ENCODE results near the gene PDZD7.

DNA sequence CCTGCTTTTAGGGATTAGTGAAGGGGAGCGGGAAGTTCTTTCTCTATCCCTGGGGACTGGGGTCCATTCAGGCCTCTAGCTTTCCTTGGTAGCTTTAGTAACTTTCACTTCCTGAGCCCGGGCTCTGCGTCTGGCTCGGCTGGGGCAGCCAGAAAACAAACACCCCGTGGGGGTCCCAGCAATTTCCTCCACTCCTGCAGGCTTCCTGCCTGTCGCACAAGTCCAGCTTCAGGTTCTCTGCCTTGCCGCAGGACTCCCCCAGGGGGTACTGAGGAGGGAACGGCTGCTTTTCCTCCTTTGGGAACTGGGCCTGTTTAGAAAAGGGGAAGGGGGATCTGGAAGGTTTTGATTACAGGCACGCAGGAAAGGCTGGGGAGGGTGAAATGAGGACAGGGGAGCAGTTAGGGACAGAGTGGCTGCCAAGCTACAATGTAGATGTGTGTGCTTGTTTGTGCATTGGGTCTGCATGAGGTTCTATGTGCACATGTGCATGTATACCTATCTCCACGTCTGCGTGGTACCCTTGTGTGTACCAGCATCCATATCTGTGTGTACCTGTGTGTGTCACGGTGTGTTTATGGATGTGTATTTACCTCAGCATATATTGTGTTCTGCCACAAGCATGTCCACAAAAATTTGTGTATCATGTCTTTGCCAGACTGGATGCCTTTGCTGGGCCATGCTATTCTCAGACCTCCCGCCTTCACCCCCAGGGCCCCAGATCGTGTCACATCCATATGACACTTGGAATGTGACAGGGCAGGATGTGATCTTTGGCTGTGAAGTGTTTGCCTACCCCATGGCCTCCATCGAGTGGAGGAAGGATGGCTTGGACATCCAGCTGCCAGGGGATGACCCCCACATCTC is 32.9 kb upstream of the PDZD7 start:
- TF ChIP-seq YY1 (IDR thresholded peaks at IDR 0.05; ENCODE audit: insufficient read depth, insufficient read length) (no peak), ZNF274 (IDR thresholded peaks at IDR 0.05; ENCODE audit: low read depth, low read length) (no peak), SUZ12 (IDR thresholded peaks at IDR 0.05; ENCODE audit: extremely low read depth, insufficient read depth, insufficient read length) (no peak)
